IPS-15b (cell line): ENCODE measurements around the gene TRANK1.

ENCODE experiments used
- H3K27me3 ChIP-seq: one replicate; pipeline ENCODE4 v1.6.1; 2013; ENCODE audit warnings: low read length; ENCODE audit not compliant: control insufficient read depth, insufficient read depth
- H3K36me3 ChIP-seq: one replicate; pipeline ENCODE4 v1.6.1; 2013; ENCODE audit warnings: low read length; ENCODE audit not compliant: control insufficient read depth, insufficient read depth
- H3K4me1 ChIP-seq: one replicate; pipeline ENCODE4 v1.6.1; 2013; ENCODE audit warnings: mild to moderate bottlenecking, low read length; ENCODE audit not compliant: control insufficient read depth, insufficient read depth
- H3K4me3 ChIP-seq: one replicate; pipeline ENCODE4 v1.5.1; 2013; ENCODE audit warnings: low read depth, low read length
- H3K9ac ChIP-seq: one replicate; pipeline ENCODE4 v1.6.1; 2013; ENCODE audit warnings: low read depth, mild to moderate bottlenecking, low read length
- H3K9me3 ChIP-seq: one replicate; pipeline ENCODE4 v1.6.1; 2013; ENCODE audit warnings: mild to moderate bottlenecking, low read length; ENCODE audit not compliant: control insufficient read depth, insufficient read depth

The TRANK1 gene

DNA sequence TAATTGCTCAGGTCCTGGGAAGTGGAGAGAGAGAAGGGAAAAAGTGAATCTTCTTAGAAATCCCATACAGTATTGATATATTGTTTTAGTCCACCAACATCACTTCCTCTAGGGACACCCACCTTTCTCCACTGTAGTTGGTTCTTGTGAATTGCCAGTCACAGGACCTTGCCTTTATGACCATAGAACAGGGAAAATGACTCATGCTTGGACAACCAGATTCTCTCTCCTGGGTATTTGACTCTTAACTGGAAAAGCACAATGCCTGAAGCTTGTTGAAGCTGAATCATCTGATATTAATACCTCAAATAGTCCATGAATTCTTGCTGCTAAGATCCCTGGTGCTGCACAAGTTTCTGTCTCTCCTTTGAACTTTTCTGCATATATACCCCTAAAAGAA, 148.0 kb downstream of the TRANK1 start:
- H3K4me1 ChIP-seq: peaks cover 6% of the 10 kb centered on the region
- H3K4me3 ChIP-seq: no peak overlapping the region
- no peaks in the 10 kb centered on the region for H3K27me3 ChIP-seq
- H3K9ac ChIP-seq: no peak overlapping the region
- H3K9me3 ChIP-seq: no peaks in the 10 kb centered on the region
- H3K36me3 ChIP-seq: no peaks in the 10 kb centered on the region

DNA sequence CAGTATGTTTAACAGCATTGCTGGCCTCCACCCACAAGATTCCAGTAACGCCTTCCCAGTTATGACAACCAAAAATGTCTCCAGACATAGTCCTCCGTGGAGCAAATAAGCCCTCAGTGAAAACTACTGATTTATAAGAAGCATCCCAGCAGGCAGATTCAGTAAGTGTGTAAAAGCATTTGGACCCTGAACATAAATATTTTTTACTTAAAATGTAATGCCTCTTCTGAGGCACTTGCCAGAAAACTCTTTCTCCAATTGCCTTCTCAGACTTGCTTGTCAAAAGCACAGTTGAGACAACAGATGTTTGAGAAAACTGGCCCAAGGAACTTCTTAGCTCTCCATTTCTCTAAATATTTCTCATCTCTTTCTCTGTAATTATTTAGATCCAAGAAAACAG, 148.7 kb downstream of the TRANK1 start:
- H3K27me3 ChIP-seq: no peaks in the 10 kb centered on the region

DNA sequence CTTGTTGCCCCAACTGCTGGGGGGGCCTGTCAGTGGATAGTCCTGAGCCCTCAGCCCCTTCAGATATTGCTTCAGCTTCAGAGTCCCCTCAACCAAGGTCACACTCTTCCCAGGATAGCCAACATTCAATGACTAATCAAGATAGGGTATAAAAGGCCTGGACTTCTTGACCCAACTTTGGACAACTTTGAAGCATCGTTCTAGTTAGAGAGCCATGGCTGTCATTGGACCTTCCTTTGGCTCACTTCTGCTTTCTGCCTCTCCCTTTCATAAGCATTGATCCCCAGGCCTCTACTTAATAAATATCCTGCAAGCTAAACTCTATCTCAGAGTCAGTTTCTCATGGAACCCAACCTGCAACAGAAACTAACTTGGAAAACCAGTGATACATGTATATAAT, 149.2 kb downstream of the TRANK1 start:
- H3K27me3 ChIP-seq: no peaks in the 10 kb centered on the region
- no peaks in the 10 kb centered on the region for H3K36me3 ChIP-seq
- peaks cover 2% of the 10 kb centered on the region for H3K4me1 ChIP-seq
- no peaks in the 10 kb centered on the region for H3K9me3 ChIP-seq
- no peak overlapping the region for H3K4me3 ChIP-seq
- H3K9ac ChIP-seq: no peak overlapping the region

More for the DNA sequence above, 148.7 kb downstream of the TRANK1 start:
- Histone ChIP-seq H3K9me3 (no peaks in the 10 kb centered on the region), H3K4me1 (peaks cover 6% of the 10 kb centered on the region), H3K4me3 (no peak overlapping the region), H3K9ac (no peak overlapping the region), H3K36me3 (no peaks in the 10 kb centered on the region)

DNA sequence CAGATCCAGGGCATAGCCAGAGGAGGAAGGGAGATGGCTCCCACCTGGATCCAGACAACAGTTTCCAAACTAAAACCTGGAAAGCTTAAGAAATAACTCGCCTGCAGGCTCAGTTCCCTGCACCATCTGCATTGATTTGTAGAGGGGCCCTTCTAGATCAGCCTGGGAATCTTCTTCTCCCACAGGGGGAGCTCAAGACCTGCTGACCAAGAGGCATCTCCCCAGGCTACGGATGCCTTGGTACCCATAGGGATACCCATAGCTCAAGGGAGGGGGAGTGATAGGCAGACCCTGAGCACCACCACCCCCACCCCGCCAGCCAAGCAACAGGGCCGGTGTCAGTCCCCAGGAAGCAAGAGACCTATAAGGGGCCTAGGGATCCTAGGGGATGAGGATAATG, 152.5 kb downstream of the TRANK1 start:
- H3K9ac ChIP-seq: no peak overlapping the region
- H3K27me3 ChIP-seq: no peaks in the 10 kb centered on the region
- no peaks in the 10 kb centered on the region for H3K36me3 ChIP-seq
- H3K4me3 ChIP-seq: no peak overlapping the region
- H3K9me3 ChIP-seq: no peaks in the 10 kb centered on the region
- no peaks in the 10 kb centered on the region for H3K4me1 ChIP-seq

DNA sequence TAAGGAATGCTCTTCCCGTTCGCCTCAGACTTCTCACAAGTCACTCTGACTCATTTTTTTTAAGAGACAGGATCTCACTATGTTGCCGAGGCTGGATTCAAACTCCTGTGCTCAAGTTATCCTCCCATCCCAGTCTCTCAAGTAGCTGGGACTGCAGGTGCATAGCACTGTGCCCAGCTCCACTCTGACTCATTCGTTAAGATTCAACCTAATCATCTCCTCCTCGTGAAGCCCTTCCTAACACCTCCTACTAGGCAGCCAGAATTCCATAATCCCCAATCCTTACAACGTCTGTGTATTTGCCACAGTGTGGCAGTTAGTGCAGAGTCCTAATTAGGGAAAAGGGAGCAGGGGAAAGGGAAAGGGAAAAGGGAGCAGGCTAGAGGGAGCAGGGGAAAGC, 154.1 kb downstream of the TRANK1 start:
- no peaks in the 10 kb centered on the region for H3K4me1 ChIP-seq

DNA sequence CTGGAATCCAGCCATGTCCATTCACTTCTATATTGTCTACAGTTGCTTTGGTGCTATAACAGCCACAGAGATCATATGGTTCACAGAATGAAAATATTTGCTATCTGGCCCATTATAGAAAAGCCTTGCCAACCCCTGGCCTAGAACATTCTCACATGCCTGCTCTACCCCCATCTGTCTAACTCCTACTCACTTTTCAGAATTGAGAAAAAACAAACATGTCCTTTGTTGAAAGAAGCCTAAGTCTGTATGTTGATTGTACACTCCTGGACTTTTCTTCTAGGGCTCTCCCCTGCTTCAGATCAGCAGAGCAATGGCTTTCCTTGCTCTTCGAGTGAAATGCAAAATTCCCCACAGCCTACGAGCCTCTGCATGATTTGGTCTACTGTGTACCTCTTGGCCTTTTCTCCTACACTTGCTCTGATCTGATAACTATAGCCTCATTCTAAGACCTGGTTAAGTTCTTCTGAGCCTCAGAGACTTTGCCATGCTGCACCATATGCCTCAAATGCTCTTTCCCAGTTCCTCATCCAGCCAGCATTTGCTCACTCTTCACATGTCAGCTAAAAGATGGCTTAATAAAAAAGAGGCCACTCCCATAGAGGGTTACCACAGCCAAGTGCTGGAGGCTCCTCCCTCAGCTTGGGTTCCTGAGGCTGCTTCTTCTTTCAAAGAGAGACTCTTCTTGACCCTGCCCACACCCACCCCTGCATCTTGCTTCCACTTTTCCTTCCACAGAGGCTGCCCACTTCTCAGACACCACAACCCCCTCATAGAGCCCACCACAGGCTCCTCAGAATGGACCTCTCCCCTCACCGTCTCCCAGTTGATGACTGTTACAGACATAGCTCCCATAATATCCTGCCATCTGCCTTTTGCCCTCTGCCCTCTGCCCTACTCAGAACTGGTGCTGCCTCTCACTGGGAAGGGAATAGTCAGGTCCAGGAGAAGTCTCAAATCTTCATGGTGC, 157.6 kb downstream of the TRANK1 start:
- no peak overlapping the region for H3K9ac ChIP-seq
- H3K4me1 ChIP-seq: no peaks in the 10 kb centered on the region
- H3K4me3 ChIP-seq: no peak overlapping the region
- H3K36me3 ChIP-seq: no peaks in the 10 kb centered on the region
- no peaks in the 10 kb centered on the region for H3K27me3 ChIP-seq
- no peaks in the 10 kb centered on the region for H3K9me3 ChIP-seq

More for the DNA sequence above, 154.1 kb downstream of the TRANK1 start:
- Histone ChIP-seq H3K9me3 (no peaks in the 10 kb centered on the region), H3K27me3 (no peaks in the 10 kb centered on the region), H3K4me3 (no peak overlapping the region), H3K9ac (no peak overlapping the region), H3K36me3 (no peaks in the 10 kb centered on the region)

DNA sequence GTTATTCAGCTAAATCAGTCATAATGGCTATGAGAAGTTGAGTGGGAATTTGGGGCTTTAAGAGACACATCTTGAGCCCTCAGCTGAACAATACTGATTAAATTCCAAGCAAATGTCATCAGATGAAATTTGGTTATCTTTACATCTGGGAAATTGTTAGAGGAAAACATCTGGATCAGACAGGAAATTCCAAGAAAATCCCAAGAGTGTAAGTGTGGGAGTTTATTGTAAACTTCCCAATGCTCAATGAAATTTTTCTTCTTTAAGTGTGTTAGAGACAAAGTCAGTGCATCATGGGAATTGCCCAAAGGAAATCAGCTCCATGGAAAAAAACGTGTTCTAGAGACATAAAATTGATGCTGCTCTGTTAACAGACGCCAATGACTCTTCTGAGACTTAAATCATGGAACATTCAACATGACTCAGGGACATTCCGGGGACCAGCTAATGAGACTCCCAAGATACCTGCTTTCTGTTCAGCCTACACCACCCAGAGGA, 160.7 kb downstream of the TRANK1 start:
- Histone ChIP-seq H3K4me1 (no peaks in the 10 kb centered on the region), H3K36me3 (no peaks in the 10 kb centered on the region), H3K9ac (no peak overlapping the region), H3K9me3 (no peaks in the 10 kb centered on the region), H3K4me3 (no peak overlapping the region), H3K27me3 (no peaks in the 10 kb centered on the region)

DNA sequence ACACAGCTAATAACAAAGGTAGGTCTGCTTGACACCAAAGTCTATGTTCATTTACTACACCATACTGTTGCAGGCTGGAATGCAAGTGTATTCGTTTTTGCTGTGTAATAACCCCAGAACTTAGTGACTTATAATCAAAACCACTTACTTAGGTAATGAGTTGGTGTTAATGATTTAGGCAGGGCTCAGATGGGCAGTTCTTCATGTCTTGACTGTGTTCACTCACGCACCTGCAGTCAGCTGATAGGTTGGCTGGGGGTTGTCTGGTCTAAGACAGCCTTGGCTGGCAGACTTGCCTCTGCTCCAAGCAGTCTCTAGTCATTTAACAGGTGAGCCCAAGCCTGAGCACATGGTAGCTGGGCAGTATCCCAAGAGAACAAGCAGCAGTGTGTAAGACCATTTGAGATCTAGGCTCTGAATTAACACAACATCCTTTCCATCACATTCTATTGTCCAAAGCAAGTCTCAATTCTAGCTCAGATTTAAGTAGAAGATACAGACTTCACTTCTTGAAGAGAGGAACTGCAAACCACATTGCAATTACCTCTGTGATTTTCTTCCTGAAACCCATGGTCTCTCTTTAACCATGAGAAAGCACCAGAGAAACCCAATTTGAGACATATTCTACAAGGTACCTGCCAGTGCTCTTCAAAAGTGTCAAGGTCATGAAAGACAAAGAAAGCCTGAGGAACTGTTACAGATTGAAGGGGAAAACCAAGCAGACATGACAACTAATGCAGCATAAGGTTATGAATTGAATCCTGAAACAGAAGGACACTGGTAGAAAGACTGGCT, 167.2 kb downstream of the TRANK1 start:
- Histone ChIP-seq H3K36me3 (no peaks in the 10 kb centered on the region), H3K9ac (no peak overlapping the region), H3K4me1 (no peaks in the 10 kb centered on the region), H3K9me3 (no peaks in the 10 kb centered on the region), H3K27me3 (no peaks in the 10 kb centered on the region), H3K4me3 (no peak overlapping the region)
